ENCODE results near the gene BID.

GRCh38 chr22:17811119-17811518 lies 36.9 kb upstream of the BID start:
- TF ChIP-seq CTCF (IDR thresholded peaks at IDR 0.05): no peak
- TF ChIP-seq POLR2A (IDR thresholded peaks at IDR 0.05): no peak

Measured in adrenal gland (tissue), 5 donors.